ENCODE measurements around the gene PLEKHA5.
A peak's percentile ranks its signal among the peaks of the same experiment; 100 is the strongest.
"Not testable (repeated sequence)": the region's sequence is repeated elsewhere in the genome, so short reads cannot be mapped to it uniquely, and the experiment has no call there.

PLEKHA5 gene

GRCh38 chr12:19282133-19282699 lies 152.7 kb downstream of the PLEKHA5 start:
- no peak for DNase-seq (ENCODE audit: low read depth)

DNA sequence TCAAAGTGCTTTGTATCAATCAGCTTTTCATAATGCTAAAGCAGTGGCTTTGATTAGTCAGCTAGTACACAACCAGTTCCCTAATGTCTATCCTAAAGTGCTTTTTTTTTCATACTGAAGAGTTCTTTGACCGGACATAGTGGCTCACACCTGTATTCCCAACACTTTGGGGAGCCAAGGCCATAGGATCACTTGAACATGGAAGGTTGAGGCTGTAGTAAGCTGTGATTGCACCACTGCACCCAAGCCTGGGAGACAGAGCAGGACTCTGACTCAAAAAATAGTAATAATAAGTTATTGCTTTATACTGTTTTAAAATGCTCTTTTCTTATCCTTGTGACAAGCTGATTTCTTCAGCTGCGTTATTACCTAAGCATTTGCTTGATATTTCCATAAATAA lies 155.1 kb downstream of the PLEKHA5 start:
- DNase-seq (ENCODE audit: low read depth), result no peak

DNA sequence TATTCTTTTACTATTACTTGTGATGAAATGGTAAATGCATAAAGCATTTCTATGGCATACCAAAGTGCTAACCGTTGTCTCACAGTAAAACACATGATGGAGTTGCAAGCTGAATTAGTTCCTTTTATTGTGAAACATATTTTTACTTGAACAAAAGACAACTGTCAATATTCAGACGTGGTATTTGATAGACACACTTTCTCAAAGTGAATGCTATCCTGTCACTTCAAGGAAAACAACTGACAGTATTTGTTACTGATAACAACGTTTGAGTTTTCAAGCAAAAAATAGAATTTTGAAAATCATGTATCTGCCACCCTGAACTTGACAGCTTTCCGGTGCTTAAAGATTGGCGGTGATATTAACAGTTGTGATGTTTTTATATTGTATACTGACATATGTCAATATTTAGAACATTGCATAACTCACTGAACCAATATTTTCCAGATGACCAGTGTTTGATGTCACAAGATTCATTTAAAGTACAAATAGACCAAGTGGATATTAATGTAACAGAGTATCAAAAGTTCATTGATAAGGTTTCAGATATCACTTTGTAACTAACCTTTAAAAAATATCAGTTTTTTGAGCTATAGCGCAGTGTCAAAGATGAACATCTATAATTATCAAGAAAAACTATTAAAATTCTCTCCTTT lies 156.4 kb downstream of the PLEKHA5 start:
- no peak for DNase-seq (ENCODE audit: low read depth)

- DNase-seq (ENCODE audit: low read depth), result no peak
Measured at GRCh38 chr12:19287302-19287701, 157.8 kb downstream of the PLEKHA5 start.

DNA sequence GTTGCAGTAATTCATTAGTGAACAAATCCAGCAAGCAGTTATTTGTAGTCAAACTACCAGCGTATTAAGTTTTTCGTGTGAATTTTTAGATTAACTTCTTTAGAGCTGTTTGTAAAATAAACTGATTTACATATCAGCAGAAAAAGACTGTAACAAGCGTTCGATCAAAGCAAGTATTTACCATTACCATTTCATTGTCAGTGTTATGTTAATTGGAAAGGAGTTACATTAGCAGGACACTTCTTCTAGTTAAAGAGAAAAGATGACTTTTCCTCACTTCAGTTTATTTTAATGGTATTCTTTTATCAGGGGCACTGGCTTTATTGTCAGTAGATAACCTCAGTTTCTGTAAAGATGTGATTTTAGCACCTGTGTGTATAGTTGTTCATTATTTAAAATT lies 158.6 kb downstream of the PLEKHA5 start:
- DNase-seq (ENCODE audit: low read depth), result no peak

- DNase-seq (ENCODE audit: low read depth), result peak; percentile 18
Measured at GRCh38 chr12:19288603-19289244, 159.2 kb downstream of the PLEKHA5 start.

- DNase-seq (ENCODE audit: low read depth), result no peak
Measured at GRCh38 chr12:19298836-19299605, 169.5 kb downstream of the PLEKHA5 start.

GRCh38 chr12:19299765-19300164 lies 170.2 kb downstream of the PLEKHA5 start:
- DNase-seq (ENCODE audit: low read depth), result no peak

GRCh38 chr12:19301223-19301622 lies 171.7 kb downstream of the PLEKHA5 start:
- no peak for DNase-seq (ENCODE audit: low read depth)

GRCh38 chr12:19301688-19302087 lies 172.2 kb downstream of the PLEKHA5 start:
- DNase-seq (ENCODE audit: low read depth), result no peak

GRCh38 chr12:19302100-19302640 lies 172.6 kb downstream of the PLEKHA5 start:
- DNase-seq (ENCODE audit: low read depth), result no peak

- DNase-seq (ENCODE audit: low read depth), result no peak
Measured at GRCh38 chr12:19303496-19303895, 174.0 kb downstream of the PLEKHA5 start.

- DNase-seq (ENCODE audit: low read depth), result no peak
Measured at GRCh38 chr12:19304149-19304750, 174.7 kb downstream of the PLEKHA5 start.

- not testable (repeated sequence) for DNase-seq (ENCODE audit: low read depth)
Measured at GRCh38 chr12:19305621-19306020, 176.1 kb downstream of the PLEKHA5 start.

GRCh38 chr12:19306366-19306765 lies 176.8 kb downstream of the PLEKHA5 start:
- no peak for DNase-seq (ENCODE audit: low read depth)

GRCh38 chr12:19307451-19307850 lies 177.9 kb downstream of the PLEKHA5 start:
- DNase-seq (ENCODE audit: low read depth), result no peak

- DNase-seq (ENCODE audit: low read depth), result no peak
Measured at GRCh38 chr12:19311165-19311564, 181.6 kb downstream of the PLEKHA5 start.

- no peak for DNase-seq (ENCODE audit: low read depth)
Measured at GRCh38 chr12:19312637-19313036, 183.1 kb downstream of the PLEKHA5 start.

- no peak for DNase-seq (ENCODE audit: low read depth)
Measured at GRCh38 chr12:19316425-19316824, 186.9 kb downstream of the PLEKHA5 start.

DNA sequence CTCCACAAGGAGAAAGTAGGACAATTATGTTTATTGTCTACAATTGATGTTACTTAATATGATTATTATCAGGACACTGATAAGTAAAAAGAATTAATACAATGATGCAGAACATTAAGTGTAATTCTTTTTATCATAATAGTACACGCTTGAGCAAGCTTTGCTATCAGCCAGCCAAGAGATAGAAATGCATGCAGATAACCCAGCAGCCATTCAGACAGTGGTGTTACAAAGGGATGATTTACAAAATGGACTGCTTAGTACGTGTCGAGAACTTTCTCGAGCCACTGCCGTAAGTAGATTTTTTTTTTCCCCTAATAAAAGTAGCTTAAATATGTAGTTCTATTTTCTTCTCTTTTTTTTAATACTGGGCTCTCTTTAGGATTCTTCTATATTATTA lies 192.8 kb downstream of the PLEKHA5 start:
- DNase-seq (ENCODE audit: low read depth), result no peak

GRCh38 chr12:19323805-19324204 lies 194.3 kb downstream of the PLEKHA5 start:
- DNase-seq (ENCODE audit: low read depth), result no peak

DNA sequence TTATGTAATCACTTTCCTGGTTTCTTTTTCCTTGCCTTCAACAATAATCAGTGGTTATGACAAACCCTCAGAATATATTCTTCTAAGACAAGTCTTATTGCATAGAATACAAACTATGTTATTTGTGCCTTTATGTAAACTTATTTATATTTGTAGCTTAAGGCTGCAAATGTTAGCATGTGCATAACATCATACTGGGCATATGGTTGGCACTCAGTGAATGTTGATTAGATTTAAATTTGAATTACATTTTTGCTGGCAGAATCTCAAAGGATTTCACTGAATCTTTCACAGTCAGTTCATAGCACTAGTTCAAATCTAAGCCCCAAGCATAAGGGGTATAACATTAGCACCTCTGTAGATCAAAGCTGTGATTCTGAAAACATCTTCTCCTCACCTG lies 196.6 kb downstream of the PLEKHA5 start:
- no peak for DNase-seq (ENCODE audit: low read depth)
